ENCODE data around the gene DSC1.

DSC1 gene

GRCh38 chr18:31203096-31203793, 40.6 kb upstream of the DSC1 start:
- peak; percentile 94 for DNase-seq (ENCODE audit: low read depth)
- H3K4me3 ChIP-seq (ENCODE audit: low read depth, low read length): peak overlapping the region; percentile 59
- TF ChIP-seq MYC (IDR thresholded peaks at IDR 0.05; ENCODE audit: low read depth, low read length): 0 out of 2 replicates have a peak, but pooled peaks have one; percentile 28
- no peak for TF ChIP-seq CTCF (IDR thresholded peaks at IDR 0.05; ENCODE audit: low read depth, low read length)
- TF ChIP-seq, protein P1, sequence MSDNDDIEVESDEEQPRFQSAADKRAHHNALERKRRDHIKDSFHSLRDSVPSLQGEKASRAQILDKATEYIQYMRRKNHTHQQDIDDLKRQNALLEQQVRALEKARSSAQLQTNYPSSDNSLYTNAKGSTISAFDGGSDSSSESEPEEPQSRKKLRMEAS (IDR thresholded peaks at IDR 0.05; ENCODE audit: low read depth, low read length): 0 out of 2 replicates have a peak, but pooled peaks have one; percentile 32

DNA sequence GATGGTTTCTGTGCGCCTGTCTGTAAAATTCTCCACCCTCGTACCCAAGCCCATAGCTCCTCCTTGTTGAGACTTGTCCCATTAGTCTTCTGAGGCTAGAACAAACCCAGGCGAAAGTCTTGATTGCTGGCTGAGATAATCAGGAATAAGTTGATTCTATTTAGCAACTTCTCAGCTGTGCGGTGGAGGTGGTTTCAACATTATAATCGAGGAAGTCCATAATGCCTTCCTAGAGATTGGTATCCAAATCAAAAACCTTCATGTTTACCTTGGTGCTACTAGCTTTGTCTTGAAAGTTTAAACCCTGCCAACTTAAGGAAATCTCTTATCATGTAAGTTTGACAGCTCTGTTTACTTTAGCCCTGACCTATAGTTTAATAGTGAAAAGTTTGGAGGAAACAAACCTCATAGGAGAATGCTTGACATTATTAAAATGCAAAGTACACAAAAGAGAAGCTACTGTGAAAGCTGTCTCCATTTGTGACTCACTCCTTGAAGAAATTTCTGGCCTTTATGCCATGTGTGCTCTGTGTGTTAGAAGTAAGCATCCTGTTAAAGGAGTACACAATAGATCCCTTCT, 36.6 kb upstream of the DSC1 start:
- TF ChIP-seq POLR2A (IDR thresholded peaks at IDR 0.05; ENCODE audit: extremely low read depth, insufficient read length) (no peak), CTCF (IDR thresholded peaks at IDR 0.05; ENCODE audit: low read depth, low read length) (no peak), MYC (IDR thresholded peaks at IDR 0.05; ENCODE audit: low read depth, low read length) (no peak)
- TF ChIP-seq, protein P1 (IDR thresholded peaks at IDR 0.05; ENCODE audit: low read depth, low read length): no peak
- no peak overlapping the region for H3K4me3 ChIP-seq (ENCODE audit: low read depth, low read length)
- DNase-seq (ENCODE audit: low read depth): peak; percentile 64

GRCh38 chr18:31197676-31198075, 35.0 kb upstream of the DSC1 start:
- TF ChIP-seq MYC (IDR thresholded peaks at IDR 0.05; ENCODE audit: low read depth, low read length): no peak
- no peak for TF ChIP-seq POLR2A (IDR thresholded peaks at IDR 0.05; ENCODE audit: extremely low read depth, insufficient read length)
- TF ChIP-seq, protein P1 (IDR thresholded peaks at IDR 0.05; ENCODE audit: low read depth, low read length): no peak
- TF ChIP-seq CTCF (IDR thresholded peaks at IDR 0.05; ENCODE audit: low read depth, low read length): no peak
- H3K4me3 ChIP-seq (ENCODE audit: low read depth, low read length): no peak overlapping the region
- DNase-seq (ENCODE audit: low read depth): no peak

DNA sequence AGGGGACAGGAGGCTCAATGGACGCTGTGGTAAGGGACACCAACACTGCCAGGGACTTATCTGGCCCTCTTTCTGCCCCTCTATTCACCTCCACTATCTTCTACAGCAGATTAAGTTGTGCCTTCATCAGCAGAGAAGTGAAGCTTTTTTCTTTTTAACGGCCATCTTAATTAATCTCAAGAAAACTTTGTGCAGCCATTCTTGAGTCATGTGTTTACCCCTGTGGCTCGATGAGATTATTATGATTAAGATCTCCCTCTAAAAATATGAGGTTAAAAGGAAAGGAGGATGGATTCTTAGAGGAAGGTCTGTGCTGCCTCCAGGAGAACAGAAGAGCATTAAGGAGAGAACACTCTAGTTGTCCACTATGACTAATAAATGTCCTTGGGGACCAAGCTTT, 32.4 kb upstream of the DSC1 start:
- TF ChIP-seq MYC (IDR thresholded peaks at IDR 0.05; ENCODE audit: low read depth, low read length) (no peak), POLR2A (IDR thresholded peaks at IDR 0.05; ENCODE audit: extremely low read depth, insufficient read length) (no peak)
- no peak overlapping the region for H3K4me3 ChIP-seq (ENCODE audit: low read depth, low read length)
- no peak for DNase-seq (ENCODE audit: low read depth)

- no peak overlapping the region for H3K4me3 ChIP-seq (ENCODE audit: low read depth, low read length)
- TF ChIP-seq MYC (IDR thresholded peaks at IDR 0.05; ENCODE audit: low read depth, low read length) (no peak), POLR2A (IDR thresholded peaks at IDR 0.05; ENCODE audit: extremely low read depth, insufficient read length) (no peak), CTCF (IDR thresholded peaks at IDR 0.05; ENCODE audit: low read depth, low read length) (no peak)
- TF ChIP-seq, protein P1 (IDR thresholded peaks at IDR 0.05; ENCODE audit: low read depth, low read length): no peak
- no peak for DNase-seq (ENCODE audit: low read depth)
Observed at GRCh38 chr18:31192086-31192776, 29.6 kb upstream of the DSC1 start.

GRCh38 chr18:31190919-31191318, 28.3 kb upstream of the DSC1 start:
- no peak overlapping the region for H3K4me3 ChIP-seq (ENCODE audit: low read depth, low read length)
- TF ChIP-seq, protein P1 (IDR thresholded peaks at IDR 0.05; ENCODE audit: low read depth, low read length): no peak
- no peak for TF ChIP-seq MYC (IDR thresholded peaks at IDR 0.05; ENCODE audit: low read depth, low read length)
- no peak for TF ChIP-seq CTCF (IDR thresholded peaks at IDR 0.05; ENCODE audit: low read depth, low read length)
- TF ChIP-seq POLR2A (IDR thresholded peaks at IDR 0.05; ENCODE audit: extremely low read depth, insufficient read length): no peak
- DNase-seq (ENCODE audit: low read depth): no peak

Data from NB4 (cell line).